ENCODE measurements around the gene DPYD. TPM values are rescaled to one million over a fixed set of nuclear protein-coding genes. Genes with fewer than 3 reads are reported as not detected.
A peak's percentile ranks its signal among the peaks of the same experiment; 100 is the strongest.

Gene DPYD
- total RNA-seq, 1 donor = 81.9 TPM

DNA sequence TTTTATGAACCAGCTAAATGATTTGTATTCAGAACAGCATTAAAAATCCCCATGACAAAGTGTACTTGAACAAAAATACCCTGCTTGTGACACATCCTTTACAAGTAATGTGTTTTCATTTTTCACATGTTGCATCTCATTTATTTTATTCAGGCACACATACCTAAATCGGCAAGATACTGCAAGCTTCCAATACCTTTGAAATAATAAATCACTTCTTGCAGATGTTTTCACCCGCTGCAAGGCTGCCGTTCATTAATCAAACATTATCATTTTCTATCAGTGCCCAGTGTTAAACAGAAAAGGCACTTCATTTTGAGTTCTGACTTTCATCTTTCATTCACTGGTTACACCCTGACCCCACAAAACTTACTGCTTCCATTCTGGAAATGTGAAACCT is 269.6 kb downstream of the DPYD start:
- H3K4me3 ChIP-seq (ENCODE audit: low read depth, low read length) = no peak overlapping the region
- TF ChIP-seq, protein P1, sequence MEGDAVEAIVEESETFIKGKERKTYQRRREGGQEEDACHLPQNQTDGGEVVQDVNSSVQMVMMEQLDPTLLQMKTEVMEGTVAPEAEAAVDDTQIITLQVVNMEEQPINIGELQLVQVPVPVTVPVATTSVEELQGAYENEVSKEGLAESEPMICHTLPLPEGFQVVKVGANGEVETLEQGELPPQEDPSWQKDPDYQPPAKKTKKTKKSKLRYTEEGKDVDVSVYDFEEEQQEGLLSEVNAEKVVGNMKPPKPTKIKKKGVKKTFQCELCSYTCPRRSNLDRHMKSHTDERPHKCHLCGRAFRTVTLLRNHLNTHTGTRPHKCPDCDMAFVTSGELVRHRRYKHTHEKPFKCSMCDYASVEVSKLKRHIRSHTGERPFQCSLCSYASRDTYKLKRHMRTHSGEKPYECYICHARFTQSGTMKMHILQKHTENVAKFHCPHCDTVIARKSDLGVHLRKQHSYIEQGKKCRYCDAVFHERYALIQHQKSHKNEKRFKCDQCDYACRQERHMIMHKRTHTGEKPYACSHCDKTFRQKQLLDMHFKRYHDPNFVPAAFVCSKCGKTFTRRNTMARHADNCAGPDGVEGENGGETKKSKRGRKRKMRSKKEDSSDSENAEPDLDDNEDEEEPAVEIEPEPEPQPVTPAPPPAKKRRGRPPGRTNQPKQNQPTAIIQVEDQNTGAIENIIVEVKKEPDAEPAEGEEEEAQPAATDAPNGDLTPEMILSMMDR (IDR thresholded peaks at IDR 0.05; ENCODE audit: insufficient read depth, low read length) = no peak
- no peak for DNase-seq (ENCODE audit: low read depth)

DNA sequence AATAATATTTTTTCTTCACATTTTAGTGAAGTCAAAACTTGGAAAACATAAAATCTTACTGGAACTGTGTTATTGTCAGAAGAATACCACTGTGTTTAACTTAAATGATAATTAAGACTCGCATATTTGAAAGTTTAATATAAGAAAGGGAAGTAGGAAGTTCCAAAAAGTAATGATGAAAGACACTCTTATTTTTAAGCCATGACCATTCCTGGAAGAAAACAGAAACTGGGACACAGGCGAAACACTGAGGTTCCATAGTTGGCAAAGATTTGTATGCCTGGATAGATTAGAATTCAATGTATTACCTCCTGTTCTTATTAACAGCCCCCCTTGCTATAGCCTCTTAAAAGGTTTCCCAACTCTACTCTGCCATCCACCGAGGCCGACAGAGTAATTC is 271.2 kb downstream of the DPYD start:
- no peak overlapping the region for H3K4me3 ChIP-seq (ENCODE audit: low read depth, low read length)
- no peak for DNase-seq (ENCODE audit: low read depth)
- TF ChIP-seq, protein P1 (IDR thresholded peaks at IDR 0.05; ENCODE audit: insufficient read depth, low read length) = no peak

DNA sequence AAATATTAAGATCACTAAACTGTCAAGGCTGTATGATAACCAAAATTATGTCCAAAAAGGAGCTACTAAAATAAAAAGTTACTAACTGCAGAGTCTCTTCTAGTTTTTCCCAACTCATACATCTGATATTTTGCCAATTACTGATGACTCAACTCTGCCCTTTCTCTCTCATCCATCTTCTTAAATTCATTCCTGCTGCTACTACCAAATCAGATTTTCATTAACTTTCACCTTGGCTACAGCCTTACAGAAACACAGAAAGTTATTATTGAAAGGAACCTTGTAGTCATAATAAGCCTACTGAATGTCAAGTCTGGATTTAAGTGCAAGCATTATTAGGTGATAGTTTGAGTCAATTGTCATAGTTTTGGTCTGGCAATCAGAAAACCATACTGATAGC is 273.1 kb downstream of the DPYD start:
- peak; percentile 84 for DNase-seq (ENCODE audit: low read depth)
- H3K4me3 ChIP-seq (ENCODE audit: low read depth, low read length) = no peak overlapping the region
- TF ChIP-seq, protein P1 (IDR thresholded peaks at IDR 0.05; ENCODE audit: insufficient read depth, low read length) = no peak

DNA sequence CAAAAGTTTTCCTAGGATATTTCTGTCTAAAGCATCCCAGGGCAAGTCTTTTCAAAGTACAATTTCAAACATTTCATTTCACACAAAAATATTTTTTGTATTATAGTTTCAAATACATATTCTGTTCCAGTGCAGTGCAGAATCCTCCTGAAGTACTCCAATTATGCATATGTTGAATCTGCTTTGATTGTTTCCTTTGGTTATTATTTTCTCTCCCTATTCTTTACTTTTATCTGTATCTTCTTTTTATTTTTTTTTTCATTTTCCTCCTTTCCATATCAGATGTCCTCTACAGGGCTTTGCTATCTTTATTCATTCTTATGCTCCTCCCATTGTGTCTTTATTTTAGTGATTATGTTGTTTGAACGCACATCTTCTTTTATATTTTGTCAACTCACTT is 274.8 kb downstream of the DPYD start:
- no peak for DNase-seq (ENCODE audit: low read depth)
- TF ChIP-seq, protein P1 (IDR thresholded peaks at IDR 0.05; ENCODE audit: insufficient read depth, low read length) = no peak

DNA sequence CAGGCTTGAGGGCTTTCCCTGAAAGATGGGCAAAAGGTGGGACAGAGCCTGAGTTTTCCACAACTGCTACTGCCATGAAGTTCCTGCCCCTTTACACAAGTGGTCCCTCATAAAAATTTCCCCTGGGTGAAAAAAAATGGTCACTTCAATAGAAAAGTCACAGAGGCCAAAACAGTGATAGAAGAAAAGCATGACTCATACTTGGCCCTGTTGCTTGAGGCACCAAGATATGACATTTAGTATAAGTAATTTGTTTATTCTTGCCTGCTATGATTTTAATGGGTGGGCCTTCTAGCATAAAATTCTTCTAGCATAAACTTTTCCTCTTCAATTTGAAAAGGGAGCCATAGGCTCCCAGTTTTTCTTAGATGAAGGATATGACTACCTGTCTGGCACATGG is 280.2 kb downstream of the DPYD start:
- TF ChIP-seq, protein P1 (IDR thresholded peaks at IDR 0.05; ENCODE audit: insufficient read depth, low read length) = no peak
- DNase-seq (ENCODE audit: low read depth) = peak; percentile 18
- no peak overlapping the region for H3K4me3 ChIP-seq (ENCODE audit: low read depth, low read length)

More for the DNA sequence above, 274.8 kb downstream of the DPYD start:
- no peak overlapping the region for H3K4me3 ChIP-seq (ENCODE audit: low read depth, low read length)

DNA sequence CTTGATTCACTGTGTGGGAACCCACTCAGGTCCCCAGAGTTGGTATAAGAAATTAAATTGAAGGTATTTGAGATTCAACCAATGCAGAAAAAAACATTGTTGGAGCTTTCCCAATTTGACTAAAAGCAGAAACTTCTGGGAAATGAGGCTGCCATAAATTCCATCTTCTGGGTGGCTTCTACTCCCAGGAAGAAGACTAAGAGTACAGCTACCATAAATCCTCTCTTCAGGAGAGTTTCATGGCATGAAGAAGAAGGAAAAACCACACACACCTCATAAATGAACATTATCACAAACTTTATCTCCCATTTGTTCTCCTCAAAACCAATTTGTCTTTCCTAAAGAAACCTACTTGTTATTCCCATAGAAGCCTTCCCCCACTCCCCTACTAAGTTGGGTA is 283.9 kb downstream of the DPYD start:
- TF ChIP-seq, protein P1 (IDR thresholded peaks at IDR 0.05; ENCODE audit: insufficient read depth, low read length) = no peak
- DNase-seq (ENCODE audit: low read depth) = peak; percentile 55
- no peak overlapping the region for H3K4me3 ChIP-seq (ENCODE audit: low read depth, low read length)

DNA sequence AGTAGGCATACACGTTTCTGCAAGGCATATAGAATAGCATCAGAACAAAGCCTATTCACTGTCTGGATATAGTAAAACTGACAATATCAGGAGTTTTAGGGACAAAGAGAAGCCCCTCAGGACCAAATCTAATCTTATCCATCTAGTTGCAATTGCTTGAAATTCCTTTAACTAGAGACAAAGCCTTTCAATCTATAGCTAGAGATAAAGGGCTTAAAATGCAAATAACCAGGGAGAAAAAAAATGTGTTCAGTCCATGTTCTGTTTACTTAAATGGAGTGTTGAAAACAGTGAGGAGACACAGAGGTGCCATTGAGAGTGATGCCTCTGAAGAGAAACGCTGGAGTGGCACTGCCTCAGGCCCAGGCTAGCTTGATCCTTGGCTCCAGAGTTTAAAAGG is 286.1 kb downstream of the DPYD start:
- H3K4me3 ChIP-seq (ENCODE audit: low read depth, low read length) = no peak overlapping the region
- TF ChIP-seq, protein P1 (IDR thresholded peaks at IDR 0.05; ENCODE audit: insufficient read depth, low read length) = no peak
- DNase-seq (ENCODE audit: low read depth) = no peak
